ENCODE results near the gene MCRIP2. TPM values are rescaled to one million over a fixed set of nuclear protein-coding genes. Genes with fewer than 3 reads are reported as not detected.

The MCRIP2 gene
- polyA plus RNA-seq, 1 donor, result 15.5 TPM

DNA sequence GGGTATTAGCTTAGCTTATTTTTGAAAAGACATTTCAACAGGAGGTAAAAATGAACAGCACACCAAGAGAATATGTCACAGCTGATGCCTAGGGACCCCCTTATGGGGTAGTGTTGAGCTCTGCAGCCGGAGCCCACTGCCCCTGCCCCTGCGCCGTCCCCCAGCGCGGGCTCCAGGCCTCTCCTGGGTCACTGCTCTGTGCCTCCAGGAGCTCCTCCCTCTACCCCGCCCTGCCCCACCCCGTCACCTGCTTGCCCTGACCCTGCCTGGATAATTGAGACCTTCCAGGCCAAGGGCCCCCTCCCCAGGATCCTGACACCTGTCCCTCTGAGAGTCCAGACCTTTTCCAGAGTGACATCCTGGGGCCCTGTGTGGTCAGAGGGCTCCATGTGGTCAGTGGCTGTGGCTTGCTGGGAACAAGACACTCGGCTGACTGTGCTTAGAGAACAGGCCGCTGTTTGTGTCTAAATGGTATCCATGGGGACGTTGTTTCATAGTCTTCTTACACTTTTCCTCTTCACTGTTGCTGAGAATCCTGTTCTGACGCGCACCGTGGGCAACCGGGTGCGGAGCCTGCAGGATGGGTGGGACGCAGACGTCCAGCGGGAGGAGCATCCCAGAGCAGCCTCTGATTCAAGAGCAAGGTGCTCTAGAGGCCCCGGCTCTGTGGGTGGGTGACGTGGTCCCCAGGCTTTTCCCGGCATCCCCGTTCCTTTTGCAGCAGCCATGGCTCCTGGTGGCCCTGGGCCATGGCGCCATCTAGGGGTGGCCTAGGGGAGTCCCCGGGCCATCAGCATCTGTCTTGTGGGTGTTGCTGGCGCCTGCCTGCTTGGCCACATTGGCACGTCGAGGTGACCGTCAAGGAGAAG, 30.9 kb upstream of the MCRIP2 start:
- DNase-seq, result no peak

DNA sequence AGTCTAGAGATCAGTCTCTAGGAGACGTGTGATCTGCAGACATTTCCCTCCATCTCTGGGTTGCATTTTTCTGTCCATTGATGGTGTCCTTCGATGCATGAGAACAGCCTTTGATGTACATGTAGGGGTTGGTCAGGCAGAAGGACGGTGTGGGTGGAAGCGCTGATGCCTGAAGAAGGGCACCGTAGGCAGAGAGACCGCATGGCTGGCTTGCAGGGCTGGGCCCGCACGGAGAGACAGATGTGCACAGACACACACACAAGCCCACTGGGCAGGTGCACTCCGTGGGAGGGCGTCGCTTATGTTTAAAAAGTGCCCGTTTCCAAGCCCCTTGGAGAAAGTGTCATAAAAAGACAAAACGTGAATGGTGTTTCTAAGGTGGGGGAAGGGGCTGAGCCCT, 26.5 kb upstream of the MCRIP2 start:
- DNase-seq, result no peak

DNA sequence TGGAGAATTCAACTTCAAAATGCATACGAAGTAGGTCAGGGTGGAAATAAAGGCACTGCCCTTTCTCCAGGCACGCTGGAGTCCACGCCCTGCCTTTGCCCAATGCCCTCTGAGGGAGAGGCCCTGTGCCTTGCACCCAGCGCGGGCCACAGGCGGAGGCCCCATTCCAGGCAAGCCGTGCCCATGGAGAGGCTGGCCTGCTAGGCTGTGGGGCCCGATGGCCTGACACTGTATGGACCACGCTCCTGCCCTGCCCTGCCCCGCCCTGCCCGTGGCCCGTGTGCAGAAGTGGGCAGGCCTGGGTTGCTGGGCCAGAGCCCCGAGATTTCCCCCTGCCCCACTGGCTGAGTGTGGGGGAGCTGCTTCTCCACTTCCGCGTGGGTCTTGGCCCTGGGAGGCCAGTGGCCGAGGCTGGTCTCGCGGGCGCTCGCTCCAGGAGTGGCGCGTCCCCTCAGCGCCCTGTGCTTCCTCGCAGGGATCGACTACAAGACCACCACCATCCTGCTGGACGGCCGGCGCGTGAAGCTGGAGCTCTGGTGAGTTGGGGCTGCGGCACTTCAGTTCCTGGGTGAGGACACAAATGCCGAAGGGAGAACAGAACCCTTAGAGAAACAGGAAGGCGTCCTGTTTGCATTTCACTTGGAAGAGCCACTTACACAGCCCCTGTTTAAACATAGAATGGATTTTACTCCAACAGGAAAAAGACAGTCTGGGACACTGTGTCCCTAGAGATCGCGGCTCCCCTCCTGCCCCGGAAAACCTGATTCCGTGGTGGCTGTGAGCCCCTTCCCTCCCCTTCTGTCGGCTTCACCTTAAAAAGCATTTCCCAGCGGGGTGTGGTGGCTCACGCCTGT, 24.7 kb upstream of the MCRIP2 start:
- no peak for DNase-seq

DNA sequence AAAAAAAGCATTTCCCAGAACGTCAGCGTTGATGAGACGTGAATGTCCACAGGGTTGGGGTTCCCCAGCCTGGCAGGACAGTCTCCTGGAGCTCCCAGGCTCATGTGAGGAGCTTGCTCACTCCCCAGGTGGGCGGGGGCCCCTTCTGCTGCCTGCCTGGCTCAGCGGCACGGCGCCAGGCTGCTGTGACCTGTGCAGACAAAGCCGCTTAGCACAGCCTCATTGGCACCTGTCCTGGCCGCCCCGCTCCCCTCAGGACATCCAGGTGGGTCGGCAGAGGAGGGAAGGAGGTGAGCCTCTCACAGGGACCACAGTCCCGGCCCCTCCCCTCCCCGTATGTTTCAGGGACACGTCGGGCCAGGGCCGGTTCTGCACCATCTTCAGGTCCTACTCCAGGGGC, 23.8 kb upstream of the MCRIP2 start:
- DNase-seq, result no peak

DNA sequence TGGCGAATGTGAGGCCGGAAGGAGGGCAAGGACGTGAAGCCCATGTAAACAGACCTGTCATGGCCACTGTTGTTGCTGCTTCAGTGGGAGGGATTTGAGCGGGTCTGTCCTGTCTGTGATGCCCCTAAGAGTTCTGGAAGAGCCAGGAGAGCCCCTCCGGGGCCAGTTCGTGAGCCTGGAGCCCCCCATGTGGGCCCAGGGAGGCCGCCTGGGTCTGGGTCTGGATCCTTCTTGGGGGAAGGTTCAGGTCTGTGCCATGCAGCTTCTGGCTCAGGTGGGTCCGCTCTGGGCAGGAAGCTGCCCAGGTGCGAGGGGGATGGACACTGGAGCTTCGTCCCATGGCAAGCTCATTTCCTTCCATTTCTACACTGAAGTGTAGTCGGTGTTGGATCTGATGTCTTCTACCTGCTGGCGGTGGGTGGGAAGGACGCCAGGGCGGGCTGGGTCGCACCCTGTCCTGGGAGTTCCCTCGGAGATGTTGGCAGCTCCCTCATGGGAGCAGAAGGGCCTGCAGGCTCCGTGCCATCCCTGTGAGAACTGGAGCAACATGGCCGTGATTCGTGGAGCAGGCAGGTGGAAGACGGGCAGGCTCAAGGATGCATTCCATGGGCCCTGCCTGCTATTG, 22.0 kb upstream of the MCRIP2 start:
- no peak for DNase-seq

DNA sequence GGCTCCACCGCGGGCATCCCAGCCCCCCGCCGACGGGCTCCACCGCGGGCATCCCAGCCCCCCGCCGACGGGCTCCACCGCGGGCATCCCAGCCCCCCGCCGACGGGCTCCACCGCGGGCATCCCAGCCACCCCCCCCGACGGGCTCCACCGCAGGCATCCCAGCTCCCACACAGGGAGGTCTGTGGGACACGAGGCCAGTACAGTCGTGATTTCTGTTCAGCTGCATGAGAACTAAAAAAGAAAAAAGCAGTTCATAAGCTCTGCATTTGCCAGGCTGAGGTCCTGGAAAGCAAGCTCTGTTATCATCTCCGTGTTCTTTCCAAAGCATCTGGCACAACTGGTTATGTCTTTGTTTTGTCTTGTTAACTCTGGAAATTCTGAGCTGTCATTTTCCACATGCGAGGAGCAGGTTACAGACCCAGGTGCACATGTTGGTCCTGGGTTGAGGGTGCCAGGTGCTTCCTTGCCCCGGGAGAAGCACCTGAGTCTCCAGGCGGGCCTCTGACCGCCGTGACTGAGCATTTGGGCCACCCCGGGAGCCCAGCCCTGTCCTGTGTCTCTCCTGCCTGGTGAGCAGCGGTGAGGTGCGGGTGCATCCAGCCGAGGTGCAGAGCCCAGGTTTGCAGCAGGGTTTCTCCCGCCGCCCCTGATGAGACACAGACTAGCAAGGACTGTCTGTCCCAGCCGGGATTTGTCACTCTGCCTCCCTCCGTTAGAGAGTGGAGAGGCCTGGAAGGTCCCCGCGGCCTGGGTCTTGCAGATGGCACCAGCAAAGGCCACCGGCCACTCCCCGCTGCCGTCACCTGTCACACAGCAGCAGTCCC, 20.7 kb upstream of the MCRIP2 start:
- no peak for DNase-seq

DNA sequence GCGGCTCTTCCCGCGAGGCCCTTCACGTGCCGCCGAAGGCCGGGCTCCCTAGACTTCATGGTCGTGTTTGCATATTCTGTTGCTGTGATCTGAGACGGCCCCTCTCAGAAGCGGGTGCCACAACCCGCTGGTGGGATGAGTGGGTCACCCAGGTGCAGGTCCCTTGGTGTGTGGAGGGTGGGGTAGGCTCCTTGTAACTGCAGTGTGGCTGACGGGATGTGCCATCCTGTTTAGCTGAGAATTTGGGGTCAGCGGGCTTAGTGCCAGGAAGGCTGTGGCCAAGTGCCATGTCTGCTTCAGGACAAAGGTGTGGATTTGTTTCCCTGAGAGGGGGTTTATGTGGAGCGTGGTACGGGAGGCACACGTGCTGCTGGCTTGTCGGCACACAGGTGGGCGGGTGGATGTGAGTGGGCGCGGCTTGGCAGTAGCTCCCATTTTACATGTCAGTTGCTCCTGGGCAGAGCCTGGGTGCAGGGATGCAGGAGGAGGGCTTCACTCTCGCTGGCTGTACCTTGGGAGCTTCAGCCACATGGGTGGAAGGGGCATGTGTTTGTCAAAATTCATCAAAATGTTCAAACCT, 20.0 kb upstream of the MCRIP2 start:
- no peak for DNase-seq

DNA sequence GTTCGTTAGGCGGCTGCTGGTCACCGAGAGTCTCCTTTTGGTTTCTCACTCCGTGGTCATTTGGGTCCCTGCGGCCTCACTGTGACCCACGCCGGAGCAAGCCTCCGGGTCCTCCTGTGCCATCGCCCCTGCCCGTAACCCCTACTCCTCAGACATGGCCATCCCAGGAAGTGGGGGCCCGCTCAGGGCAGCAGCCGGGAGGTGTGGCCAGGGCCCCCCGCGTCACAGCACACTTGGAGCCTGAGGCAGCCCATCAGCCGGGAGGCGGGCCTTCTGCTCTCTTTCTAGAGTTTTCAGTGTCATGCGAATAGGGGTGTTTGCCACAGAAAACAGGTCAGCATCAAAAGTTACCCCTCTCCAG, 18.7 kb upstream of the MCRIP2 start:
- DNase-seq, result no peak

DNA sequence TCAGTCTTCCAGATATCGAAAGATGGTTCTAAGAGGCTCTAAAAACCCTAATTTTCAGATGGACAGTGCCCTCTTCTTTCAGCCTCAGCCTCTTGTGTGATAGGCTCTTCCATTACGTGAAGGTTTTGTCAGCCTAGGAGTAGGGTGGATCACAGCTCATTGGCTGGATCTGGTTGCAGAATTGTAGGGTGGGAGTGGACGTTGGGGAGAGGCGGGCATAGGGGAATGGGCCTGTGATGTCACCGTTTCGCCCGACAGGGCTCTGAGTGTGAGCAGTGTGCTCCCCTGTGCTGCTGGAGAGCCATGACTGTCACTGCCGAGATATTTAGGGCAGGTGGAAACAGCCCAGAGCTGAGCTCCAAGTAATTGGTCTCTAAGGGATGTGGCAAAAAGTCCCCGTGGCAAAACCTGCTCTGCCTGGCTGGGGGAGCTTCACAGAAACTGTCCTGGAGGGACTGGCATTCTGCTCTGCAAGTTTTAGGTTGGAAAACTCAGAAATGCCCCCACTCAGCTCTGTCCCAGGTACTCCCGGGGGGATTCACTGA, 17.0 kb upstream of the MCRIP2 start:
- no peak for DNase-seq

DNA sequence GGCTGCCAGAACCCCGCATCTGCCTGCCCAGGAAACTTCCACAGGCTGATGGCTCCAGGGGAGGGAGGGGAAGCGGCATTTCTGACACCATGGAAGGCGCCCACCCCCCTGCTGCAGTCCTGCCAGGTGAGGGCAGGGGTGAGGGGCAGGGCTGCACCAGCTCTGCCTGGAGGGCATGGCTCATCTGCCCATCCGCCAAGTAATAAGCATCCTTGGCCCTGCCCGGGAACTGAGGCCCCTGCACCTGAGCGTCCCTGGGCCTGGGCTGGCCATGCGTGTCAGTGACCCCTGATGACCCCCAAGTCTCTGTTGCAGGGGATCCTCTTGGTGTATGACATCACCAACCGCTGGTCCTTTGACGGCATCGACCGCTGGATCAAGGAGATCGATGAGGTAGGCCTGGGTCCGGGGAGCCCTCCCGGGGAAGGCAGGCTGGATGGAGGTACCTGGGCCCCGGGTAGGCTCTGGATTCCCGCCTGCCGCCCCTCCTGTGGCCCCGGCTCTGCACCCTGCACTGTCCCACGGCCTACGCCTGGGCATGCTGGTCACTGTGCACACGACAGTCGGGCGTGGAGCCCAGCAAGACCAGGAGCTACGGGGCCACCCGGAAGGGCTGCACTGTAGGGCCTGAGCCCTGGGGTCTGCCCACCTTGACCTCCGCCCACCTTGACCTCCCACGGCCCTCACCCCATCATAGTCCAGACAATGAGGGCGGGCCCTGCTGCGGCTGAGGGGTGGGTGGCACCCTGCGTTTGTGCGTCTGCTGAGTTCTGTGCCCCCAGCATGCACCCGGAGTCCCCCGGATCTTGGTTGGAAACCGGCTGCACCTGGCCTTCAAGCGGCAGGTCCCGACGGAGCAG, 16.3 kb upstream of the MCRIP2 start:
- DNase-seq, result no peak

DNA sequence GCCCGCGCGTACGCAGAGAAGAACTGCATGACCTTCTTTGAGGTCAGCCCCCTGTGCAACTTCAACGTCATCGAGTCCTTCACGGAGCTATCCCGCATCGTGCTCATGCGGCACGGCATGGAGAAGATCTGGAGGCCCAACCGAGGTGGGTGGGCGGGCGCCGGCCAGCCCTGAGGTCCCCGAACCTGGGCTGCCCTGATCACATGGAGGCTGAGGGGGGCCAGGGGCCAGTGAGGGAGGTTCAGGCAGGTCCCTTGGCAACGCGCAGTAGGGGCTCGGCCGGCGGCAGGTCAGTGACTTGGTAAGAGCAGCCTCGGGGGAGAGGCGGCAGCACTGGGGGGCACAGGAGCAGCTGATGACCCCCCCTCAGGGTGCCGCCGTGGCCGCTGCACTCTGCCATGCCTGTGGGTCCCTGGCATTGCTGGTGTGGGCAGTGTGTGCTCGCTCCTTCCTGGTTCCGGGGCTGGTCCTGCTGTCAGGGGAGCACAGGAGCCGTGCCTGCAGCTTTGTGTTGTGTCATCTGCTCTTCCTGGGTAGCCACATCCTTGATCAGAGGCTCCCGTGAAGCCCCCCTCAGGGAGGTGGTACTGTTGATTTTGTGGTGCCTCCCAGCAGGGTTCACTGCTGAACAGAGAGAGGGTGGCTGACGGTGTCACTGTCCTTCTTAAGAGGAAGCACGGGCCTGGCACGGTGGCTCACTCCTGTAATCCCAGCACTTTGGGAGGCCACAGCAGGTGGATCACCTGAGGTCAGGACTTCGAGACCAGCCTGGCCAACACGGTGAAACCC, 15.5 kb upstream of the MCRIP2 start:
- DNase-seq, result no peak

DNA sequence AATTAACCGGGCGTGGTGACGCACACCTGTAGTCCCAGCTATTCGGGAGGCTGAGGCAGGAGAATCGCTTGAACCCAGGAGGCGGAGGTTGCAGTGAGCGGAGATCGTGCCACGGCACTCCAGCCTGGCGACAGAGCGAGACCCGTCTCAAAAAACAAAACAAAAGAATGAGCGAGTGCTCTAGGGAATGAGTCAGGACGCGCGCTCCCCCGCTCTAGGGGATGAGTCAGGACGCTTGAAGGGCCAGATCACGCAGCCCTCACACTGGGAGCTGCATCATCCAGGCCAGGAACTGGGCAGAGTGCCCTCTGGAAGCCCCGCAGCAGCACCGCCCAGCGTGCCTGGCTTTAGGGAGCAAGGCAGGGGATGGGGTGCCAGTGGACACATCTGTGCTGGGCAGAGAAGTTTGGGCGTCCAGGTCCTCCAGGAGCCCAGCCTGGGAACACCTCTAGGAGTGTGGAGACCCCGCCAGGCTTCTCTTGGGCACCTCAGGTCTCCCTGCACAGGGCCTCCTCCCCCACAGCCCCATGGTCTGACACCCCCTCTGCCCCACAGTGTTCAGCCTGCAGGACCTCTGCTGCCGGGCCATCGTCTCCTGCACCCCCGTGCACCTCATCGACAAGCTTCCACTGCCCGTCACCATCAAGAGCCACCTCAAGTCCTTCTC, 14.7 kb upstream of the MCRIP2 start:
- no peak for DNase-seq

DNA sequence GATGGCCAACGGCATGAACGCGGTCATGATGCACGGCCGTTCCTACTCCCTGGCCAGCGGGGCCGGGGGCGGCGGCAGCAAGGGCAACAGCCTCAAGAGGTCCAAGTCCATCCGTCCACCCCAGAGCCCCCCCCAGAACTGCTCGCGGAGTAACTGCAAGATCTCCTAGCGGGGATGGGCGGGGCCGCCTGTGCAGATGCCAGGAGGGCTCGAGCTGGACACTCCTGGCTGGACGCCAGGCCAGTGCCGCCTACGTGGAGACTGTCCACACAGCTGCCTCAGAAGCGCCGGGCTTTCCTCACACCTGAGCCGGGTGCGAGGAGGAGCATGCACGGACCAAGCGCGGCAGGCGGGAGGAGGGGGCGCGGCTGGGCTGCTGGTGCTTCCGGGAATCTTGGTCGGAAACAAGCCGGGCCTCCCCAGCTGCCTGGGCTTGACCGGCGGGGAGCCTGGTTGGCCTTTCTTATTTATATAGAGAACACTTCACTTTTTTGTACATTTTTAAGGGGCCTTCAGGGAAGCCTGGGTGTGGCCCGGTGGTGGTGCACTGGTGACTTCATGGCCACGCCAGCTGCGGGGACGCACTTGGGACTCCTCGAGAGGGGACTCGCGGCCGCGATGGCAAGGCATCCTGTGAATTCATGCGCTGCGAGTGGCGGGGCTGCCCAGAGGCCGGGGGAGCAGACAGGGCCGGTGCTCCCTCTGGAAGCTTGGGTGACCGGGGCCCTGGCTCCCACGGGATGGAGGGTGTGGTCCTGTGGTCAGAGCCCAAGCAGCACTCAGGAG, 14.0 kb upstream of the MCRIP2 start:
- no peak for DNase-seq

DNA sequence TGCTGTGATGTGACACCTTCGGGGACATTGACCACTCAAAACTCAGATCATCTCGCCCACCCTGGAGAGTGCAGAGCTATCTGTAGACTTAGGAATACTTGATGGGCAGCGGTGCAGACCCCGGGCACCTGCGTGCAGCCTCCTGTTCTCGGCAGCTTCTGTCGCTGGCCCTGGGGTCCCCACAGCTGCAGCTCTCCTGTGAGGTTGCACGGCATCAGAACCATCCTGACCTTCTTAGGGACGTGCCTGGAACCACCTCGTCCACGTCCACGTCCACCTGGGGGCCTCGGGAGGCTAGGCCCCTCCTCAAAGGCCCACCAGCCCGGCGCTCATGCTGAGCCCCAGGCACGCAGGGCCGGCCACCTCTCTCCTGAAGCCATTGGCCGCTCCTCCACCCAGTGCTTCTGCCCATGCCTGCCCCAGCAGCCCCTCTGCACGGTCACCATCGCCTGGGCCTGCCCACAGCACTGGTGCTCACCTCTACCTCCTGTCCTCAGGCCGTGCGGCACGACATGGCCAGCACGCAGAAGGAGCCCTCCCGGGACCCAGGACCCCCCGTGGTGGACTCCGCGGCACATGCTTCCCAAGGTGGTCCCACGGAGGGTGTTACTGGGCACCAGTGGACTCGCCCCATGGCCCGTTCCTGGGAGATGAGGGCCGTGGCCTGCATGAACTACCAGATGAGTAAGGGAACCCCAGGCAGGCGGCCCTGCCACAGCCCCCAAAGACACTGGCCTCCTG, 13.1 kb upstream of the MCRIP2 start:
- DNase-seq, result no peak

DNA sequence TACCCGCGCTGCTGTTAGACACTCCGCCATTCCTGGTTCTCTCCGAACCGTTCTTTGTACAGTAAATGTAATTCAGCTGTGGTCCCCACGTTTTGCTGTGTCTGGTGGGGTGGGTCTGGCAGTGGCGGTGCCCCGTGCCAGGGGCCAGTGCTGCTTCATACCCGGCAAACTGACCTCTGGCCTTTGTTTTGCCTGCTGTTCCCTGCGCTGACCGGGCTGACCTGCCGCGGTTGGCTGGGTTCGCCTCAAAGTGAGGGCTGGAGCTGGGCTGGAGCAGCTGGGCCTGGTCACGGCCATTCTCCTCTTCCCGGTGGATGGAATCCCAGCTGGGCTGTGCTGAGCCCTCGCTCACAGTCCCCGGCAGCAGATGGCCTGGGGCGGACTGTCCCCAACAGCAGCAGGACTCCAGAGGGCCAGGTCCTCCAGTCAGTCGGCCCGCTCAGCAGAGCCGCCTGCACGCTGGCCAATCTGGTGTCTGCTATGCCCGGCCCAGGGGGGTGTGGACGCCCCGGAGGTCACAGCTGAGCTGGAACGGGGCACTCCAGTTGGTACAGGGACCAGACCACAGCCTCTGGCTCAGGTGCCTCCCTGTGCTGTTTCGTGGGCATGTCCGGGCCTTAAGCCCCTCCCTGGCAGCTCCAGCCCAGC, 12.3 kb upstream of the MCRIP2 start:
- DNase-seq, result no peak

DNA sequence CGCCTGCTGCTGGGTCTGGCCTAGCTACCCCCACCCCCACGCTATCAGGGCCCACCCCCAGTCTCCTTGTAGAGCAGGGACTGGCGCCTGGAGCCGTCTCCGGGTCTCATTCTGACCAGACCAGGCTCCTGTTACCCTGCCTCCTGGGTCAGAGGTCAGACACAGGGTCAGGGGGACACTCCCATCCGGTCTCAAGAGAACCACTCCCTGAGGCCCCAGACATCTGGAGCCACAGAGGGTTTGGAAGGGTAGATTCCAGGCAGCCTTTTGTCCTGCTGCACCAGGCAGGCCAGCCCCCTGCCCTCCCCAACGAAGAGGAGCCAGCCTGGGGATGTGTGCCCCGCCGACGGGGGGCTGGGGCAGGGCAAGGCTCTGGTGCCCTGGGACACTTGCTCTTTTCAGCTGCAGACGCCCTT, 11.8 kb upstream of the MCRIP2 start:
- no peak for DNase-seq

Measured in left kidney (tissue), 2 donors.